ENCODE data around the gene NOP16.

- TF ChIP-seq, protein P1, sequence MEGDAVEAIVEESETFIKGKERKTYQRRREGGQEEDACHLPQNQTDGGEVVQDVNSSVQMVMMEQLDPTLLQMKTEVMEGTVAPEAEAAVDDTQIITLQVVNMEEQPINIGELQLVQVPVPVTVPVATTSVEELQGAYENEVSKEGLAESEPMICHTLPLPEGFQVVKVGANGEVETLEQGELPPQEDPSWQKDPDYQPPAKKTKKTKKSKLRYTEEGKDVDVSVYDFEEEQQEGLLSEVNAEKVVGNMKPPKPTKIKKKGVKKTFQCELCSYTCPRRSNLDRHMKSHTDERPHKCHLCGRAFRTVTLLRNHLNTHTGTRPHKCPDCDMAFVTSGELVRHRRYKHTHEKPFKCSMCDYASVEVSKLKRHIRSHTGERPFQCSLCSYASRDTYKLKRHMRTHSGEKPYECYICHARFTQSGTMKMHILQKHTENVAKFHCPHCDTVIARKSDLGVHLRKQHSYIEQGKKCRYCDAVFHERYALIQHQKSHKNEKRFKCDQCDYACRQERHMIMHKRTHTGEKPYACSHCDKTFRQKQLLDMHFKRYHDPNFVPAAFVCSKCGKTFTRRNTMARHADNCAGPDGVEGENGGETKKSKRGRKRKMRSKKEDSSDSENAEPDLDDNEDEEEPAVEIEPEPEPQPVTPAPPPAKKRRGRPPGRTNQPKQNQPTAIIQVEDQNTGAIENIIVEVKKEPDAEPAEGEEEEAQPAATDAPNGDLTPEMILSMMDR (conservative IDR thresholded peaks at IDR 0.05 in 1 of 2, IDR thresholded peaks at IDR 0.05 in 1 of 2; ENCODE audit: low read depth in 1 of 2, low read length in 2 of 2): no peak
- TF ChIP-seq EZH2 (IDR thresholded peaks at IDR 0.05; ENCODE audit: low read length, missing control alignments): no peak
Observed at GRCh38 chr5:176365351-176366231, 22.8 kb downstream of the NOP16 start, which contains the start of gene ARL10.

All from fibroblast of lung (primary cell).